HG02763 (cell line): ENCODE results near the gene PPP1R13B.

ENCODE experiments used
- ATAC-seq: cut with Tn5 transposase; IDR thresholded peaks from one replicate; pipeline ENCODE4 v1.9.1; 2021; ENCODE audit warnings: mild to moderate bottlenecking, moderate library complexity; ENCODE audit not compliant: unreplicated experiment

Gene PPP1R13B

GRCh38 chr14:103688906-103689902 is 158.2 kb downstream of the PPP1R13B start:
- no peak for ATAC-seq

- no peak for ATAC-seq
Measured at GRCh38 chr14:103688441-103688840, 158.9 kb downstream of the PPP1R13B start.

- no peak for ATAC-seq
Measured at GRCh38 chr14:103687712-103688111, 159.7 kb downstream of the PPP1R13B start.

GRCh38 chr14:103686831-103687485 is 160.4 kb downstream of the PPP1R13B start:
- ATAC-seq = no peak

GRCh38 chr14:103685276-103686211 is 161.8 kb downstream of the PPP1R13B start:
- no peak for ATAC-seq

- no peak for ATAC-seq
Measured at GRCh38 chr14:103684871-103685270, 162.5 kb downstream of the PPP1R13B start.

- ATAC-seq = no peak
Measured at GRCh38 chr14:103684471-103684870, 162.9 kb downstream of the PPP1R13B start.
